A172 (cell line): ENCODE measurements around the gene WNK4. TPM values are rescaled to one million over a fixed set of nuclear protein-coding genes. Genes with fewer than 3 reads are reported as not detected.

ENCODE experiments used
- DNase-seq: peaks from one replicate; pipeline ENCODE4 v3.0.0-alpha.2; 2015; ENCODE audit warnings: low spot score
- total RNA-seq: library from RNA; depleted of rRNA; stranded (reverse); fragments of >200 nt; shearing (Covaris generic); gene quantifications from 2 replicates; pipeline ENCODE4 v1.2.3, GENCODE V29; 2014

WNK4 gene
- total RNA-seq, 1 experiment from 2014 or later: 0.50 TPM

- DNase-seq: no peak
These were observed 7.5 kb upstream of the WNK4 start for GRCh38 chr17:42772945-42773289.

GRCh38 chr17:42773290-42774035 lies 6.9 kb upstream of the WNK4 start, which contains the start of gene VPS25:
VPS25 (plus strand) TSS chr17:42773449; CDS start chr17:42773476, 27 bp downstream.
- peak; percentile 87 for DNase-seq

- DNase-seq: peak; percentile 71
These were observed 6.2 kb upstream of the WNK4 start for GRCh38 chr17:42774066-42774745.

GRCh38 chr17:42775534-42776098 lies 4.8 kb upstream of the WNK4 start:
- peak; percentile 47 for DNase-seq

GRCh38 chr17:42778570-42778969 lies 1.8 kb upstream of the WNK4 start:
- no peak for DNase-seq

GRCh38 chr17:42779304-42779935 lies 990 bp upstream of the WNK4 start:
- DNase-seq: no peak

GRCh38 chr17:42780851-42781638 lies 635 bp downstream of the WNK4 start:
- no peak for DNase-seq

- DNase-seq: no peak
These were observed 1.3 kb downstream of the WNK4 start for GRCh38 chr17:42781639-42782165.

GRCh38 chr17:42782166-42783061 lies 2.0 kb downstream of the WNK4 start:
- DNase-seq: no peak

GRCh38 chr17:42783062-42783790 lies 2.8 kb downstream of the WNK4 start:
- DNase-seq: peak; percentile 92

GRCh38 chr17:42783791-42784138 lies 3.4 kb downstream of the WNK4 start:
- DNase-seq: no peak

- DNase-seq: no peak
These were observed 4.0 kb downstream of the WNK4 start for GRCh38 chr17:42784409-42784808.

- DNase-seq: no peak
These were observed 4.6 kb downstream of the WNK4 start for GRCh38 chr17:42784811-42785592.

GRCh38 chr17:42787266-42787665 lies 6.9 kb downstream of the WNK4 start:
- no peak for DNase-seq

- DNase-seq: no peak
These were observed 11.5 kb downstream of the WNK4 start for GRCh38 chr17:42791948-42792347.

GRCh38 chr17:42792545-42792944 lies 12.1 kb downstream of the WNK4 start:
- DNase-seq: no peak

GRCh38 chr17:42795061-42795460 lies 14.7 kb downstream of the WNK4 start:
- DNase-seq: no peak

GRCh38 chr17:42795465-42795864 lies 15.1 kb downstream of the WNK4 start:
- DNase-seq: no peak
